ENCODE data around the gene CARD6. TPM values are rescaled to one million over a fixed set of nuclear protein-coding genes. Genes with fewer than 3 reads are reported as not detected.

The CARD6 gene
- total and polyA plus RNA-seq, 2 of the 13 experiments (the other 11 are each of a cell fraction or from before 2014, with no cell fraction given), result 0.33 to 1.4 TPM

DNA sequence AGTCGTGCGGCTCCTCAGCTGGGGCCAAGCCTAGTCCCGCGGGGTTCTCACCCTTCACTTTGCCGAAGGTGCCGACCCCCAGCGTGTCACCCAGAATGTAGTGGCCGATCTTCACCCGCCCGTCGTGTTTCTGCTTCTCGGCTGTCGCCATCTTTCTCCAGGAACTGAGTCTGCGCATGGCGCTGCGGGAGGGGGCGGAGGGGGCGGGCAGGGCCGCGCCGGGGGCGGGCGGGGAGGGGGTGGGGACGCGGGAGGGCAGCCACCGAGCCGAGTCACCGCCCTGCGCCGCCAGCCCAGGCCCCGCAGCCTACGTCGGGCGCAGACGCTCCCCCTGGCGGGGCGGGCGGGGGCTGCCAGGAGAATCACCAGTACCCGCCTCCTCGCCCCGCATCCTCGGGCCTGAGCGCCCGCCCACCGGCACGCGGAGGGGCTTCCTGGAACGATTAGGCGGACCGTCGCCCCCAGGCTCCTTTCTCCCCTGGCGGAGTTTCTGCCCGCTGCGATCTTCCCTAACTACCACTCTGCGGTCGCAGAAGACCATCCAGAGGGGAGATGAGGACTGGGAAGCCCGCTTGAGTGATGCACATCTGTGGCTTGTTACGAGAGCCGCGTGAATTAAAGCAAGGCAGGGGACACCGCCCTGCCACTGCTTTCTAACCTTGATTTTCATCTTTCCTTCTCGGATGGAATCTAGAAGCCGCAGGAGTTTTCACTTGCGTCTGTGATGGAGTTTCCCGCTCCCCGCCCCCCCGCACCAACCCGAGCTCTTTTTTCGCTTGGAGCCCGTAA is 43.0 kb upstream of the CARD6 start, which contains the start of gene PRKAA1 (continued):
- TF ChIP-seq ZBTB33 (CRISPR knock-in tag; IDR thresholded peaks at IDR 0.05) (0 out of 2 replicates have a peak, but pooled peaks have one; percentile 23), ZNF772 (CRISPR knock-in tag; IDR thresholded peaks at IDR 0.05) (0 out of 2 replicates have a peak, but pooled peaks have one; percentile 42), ZNF547 (CRISPR knock-in tag; IDR thresholded peaks at IDR 0.05) (0 out of 2 replicates have a peak, but pooled peaks have one; percentile 34), ZSCAN20 (CRISPR knock-in tag; IDR thresholded peaks at IDR 0.05; ENCODE audit: borderline replicate concordance) (peak; percentile 54; the same call in 1 of the 2 replicates), ZNF101 (CRISPR knock-in tag; IDR thresholded peaks at IDR 0.05; ENCODE audit: borderline replicate concordance, low read depth) (no peak), TCF12 (IDR thresholded peaks at IDR 0.05) (no peak), TCF12 (CRISPR knock-in tag; IDR thresholded peaks at IDR 0.05) (no peak), NONO (IDR thresholded peaks at IDR 0.05) (no peak), NONO (CRISPR knock-in tag; conservative IDR thresholded peaks at IDR 0.05) (peak; percentile 49; the same call in 1 of the 2 replicates), GPN1 (CRISPR knock-in tag; IDR thresholded peaks at IDR 0.05; ENCODE audit: borderline replicate concordance) (no peak), ZNF253 (CRISPR knock-in tag; IDR thresholded peaks at IDR 0.05; ENCODE audit: borderline replicate concordance) (no peak), HOXA5 (CRISPR knock-in tag; IDR thresholded peaks at IDR 0.05) (peak; percentile 87), NFRKB (IDR thresholded peaks at IDR 0.05) (no peak), PHF21A (CRISPR knock-in tag; IDR thresholded peaks at IDR 0.05) (no peak), KDM5B (CRISPR knock-in tag; IDR thresholded peaks at IDR 0.05; ENCODE audit: borderline replicate concordance) (no peak), ARID4A (CRISPR knock-in tag; IDR thresholded peaks at IDR 0.05; ENCODE audit: borderline replicate concordance) (peak; percentile 46; the same call in 1 of the 2 replicates), SIX1 (CRISPR knock-in tag; IDR thresholded peaks at IDR 0.05; ENCODE audit: borderline replicate concordance) (no peak), SATB2 (CRISPR knock-in tag; IDR thresholded peaks at IDR 0.05) (peak; percentile 50; the same call in 1 of the 2 replicates), SETDB1 (CRISPR knock-in tag; IDR thresholded peaks at IDR 0.05; ENCODE audit: borderline replicate concordance) (no peak), PRMT3 (CRISPR knock-in tag; IDR thresholded peaks at IDR 0.05; ENCODE audit: borderline replicate concordance, low read depth) (no peak), CREB1 (IDR thresholded peaks at IDR 0.05) (peak; percentile 32; the same call in 1 of the 2 replicates), CREB1 (CRISPR knock-in tag; IDR thresholded peaks at IDR 0.05) (no peak), ERF (CRISPR knock-in tag; IDR thresholded peaks at IDR 0.05) (0 out of 2 replicates have a peak, but pooled peaks have one; percentile 36)
- TF ChIP-seq, protein P1, sequence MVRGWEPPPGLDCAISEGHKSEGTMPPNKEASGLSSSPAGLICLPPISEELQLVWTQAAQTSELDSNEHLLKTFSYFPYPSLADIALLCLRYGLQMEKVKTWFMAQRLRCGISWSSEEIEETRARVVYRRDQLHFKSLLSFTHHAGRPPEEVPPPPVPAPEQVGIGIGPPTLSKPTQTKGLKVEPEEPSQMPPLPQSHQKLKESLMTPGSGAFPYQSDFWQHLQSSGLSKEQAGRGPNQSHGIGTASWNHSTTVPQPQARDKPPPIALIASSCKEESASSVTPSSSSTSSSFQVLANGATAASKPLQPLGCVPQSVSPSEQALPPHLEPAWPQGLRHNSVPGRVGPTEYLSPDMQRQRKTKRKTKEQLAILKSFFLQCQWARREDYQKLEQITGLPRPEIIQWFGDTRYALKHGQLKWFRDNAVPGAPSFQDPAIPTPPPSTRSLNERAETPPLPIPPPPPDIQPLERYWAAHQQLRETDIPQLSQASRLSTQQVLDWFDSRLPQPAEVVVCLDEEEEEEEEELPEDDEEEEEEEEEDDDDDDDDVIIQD (CRISPR knock-in tag; IDR thresholded peaks at IDR 0.05; ENCODE audit: low read depth), result no peak
